Adrenal gland (tissue), 12 donors: ENCODE results near the gene GRIN1. TPM values are rescaled to one million over a fixed set of nuclear protein-coding genes. Genes with fewer than 3 reads are reported as not detected.

Experiments used
- DNase-seq, 7 donors: peaks; one replicate each; pipeline ENCODE4 v3.0.0-alpha.2; 2019 to 2020
- H3K27ac ChIP-seq, 5 donors: fragments of 200-600 bp; sonication (generic) in 4 of 5; 1 replicate in 3 of 5; 2 replicates in 2 of 5; pipeline versions ENCODE4 v1.5.1 to v1.8.0; 2016 to 2020; ENCODE audit warnings: mild to moderate bottlenecking in 1 of 5
- H3K27me3 ChIP-seq: fragments of 200-600 bp; 2 replicates; pipeline ENCODE4 v1.8.0; 2021
- H3K36me3 ChIP-seq, 2 donors: fragments of 200-600 bp; replicated peaks in 1 of 2; 1 replicate in 1 of 2; 2 replicates in 1 of 2; pipeline versions ENCODE4 v1.5.1 to v1.8.0; 2018 to 2022
- H3K4me1 ChIP-seq, 2 donors: fragments of 200-600 bp; replicated peaks in 1 of 2; 1 replicate in 1 of 2; 2 replicates in 1 of 2; pipeline versions ENCODE4 v1.5.1 to v1.8.0; 2018 to 2021
- H3K4me3 ChIP-seq, 4 donors: fragments of 200-600 bp; sonication (generic) in 3 of 4; one replicate each; pipeline ENCODE4 v1.5.1; 2016 to 2018
- H3K9me3 ChIP-seq, 3 donors: fragments of 200-600 bp; sonication (generic) in 1 of 3; replicated peaks in 1 of 3; 1 replicate in 2 of 3; 2 replicates in 1 of 3; pipeline versions ENCODE4 v1.5.1 to v1.8.0; 2016 to 2021
- POLR2A ChIP-seq, 2 donors: fragments of 450-650 bp; IDR thresholded peaks; one replicate each; pipeline ENCODE4 v1.6.1; 2017; ENCODE audit warnings: antibody characterized with exemption in 2 of 2, mild to moderate bottlenecking in 2 of 2, moderate library complexity in 1 of 2
- WGBS, 4 donors: extraction: QIAGEN DNeasy Blood & Tissue Kit in 2 of 4; methylation state at CpG; one replicate each; pipeline versions ENCODE4 v1.1.5 to v1.1.7; 2013 to 2017; 5-methylcytosine and 5-hydroxymethylcytosine counted together
- intact Hi-C, 2 donors: fragments of 100-400 bp; cut with DNase I; formaldehyde crosslinking; loops; one replicate each; pipeline versions ENCODE4 v1.14.1 to v1.15.0; 2022 to 2023
- polyA plus RNA-seq, 3 donors: library from polyadenylated mRNA; stranded (reverse); fragments of 200-250 nt in 2 of 3; fragments of 350-450 nt in 1 of 3; fragmentation: Illumina TruSeq in 1 of 3; extraction: RNeasy Lipid Tissue Mini Kit (QIAGEN cat#74804) in 1 of 3; gene quantifications; one replicate each; pipeline ENCODE4 v1.2.3, GENCODE V29; 2013 to 2014
- total RNA-seq, 9 donors: library from RNA; depleted of rRNA in 4 of 9; stranded (reverse); fragments of >200 nt in 4 of 9; fragments of 120-200 nt in 1 of 9; fragmentation: NEBNext Ultra II Directional in 1 of 9; extraction: Animal tissue kit (Norgen Biotek cat#: 25700) in 1 of 9; gene quantifications; one replicate each; pipeline versions ENCODE4 v1.1.0 to v1.2.4, GENCODE V29; 2013 to 2023
- TF ChIP-seq, protein P1 (sequence below), 6 experiments: fragments of 450-650 bp in 4 of 6; fragments of 200-600 bp in 2 of 6; sonication (generic) in 1 of 6; IDR thresholded peaks; 1 replicate in 5 of 6; 2 replicates in 1 of 6; pipeline versions ENCODE4 v1.5.1 to v1.8.0; 2016 to 2021; ENCODE audit warnings: antibody characterized with exemption in 6 of 6, mild to moderate bottlenecking in 2 of 6, moderate library complexity in 1 of 6
- donor health status: healthy with polysubstance abuse.
- donor health status: Bipolar disorder and iron deficiency.
- donor health status: DM: yes; HTN: yes; CAD: no.
- donor health status: DM: no; HTN: no; CAD: no.
- donor health status: DM: no; HTN: no; CAD: no.
- donor health status: DM: yes; HTN: yes; CAD: no.

Gene GRIN1
- total and polyA plus RNA-seq, 12 donors, result 0.04 to 0.28 (median 0.10) TPM; not detected in 5

DNA sequence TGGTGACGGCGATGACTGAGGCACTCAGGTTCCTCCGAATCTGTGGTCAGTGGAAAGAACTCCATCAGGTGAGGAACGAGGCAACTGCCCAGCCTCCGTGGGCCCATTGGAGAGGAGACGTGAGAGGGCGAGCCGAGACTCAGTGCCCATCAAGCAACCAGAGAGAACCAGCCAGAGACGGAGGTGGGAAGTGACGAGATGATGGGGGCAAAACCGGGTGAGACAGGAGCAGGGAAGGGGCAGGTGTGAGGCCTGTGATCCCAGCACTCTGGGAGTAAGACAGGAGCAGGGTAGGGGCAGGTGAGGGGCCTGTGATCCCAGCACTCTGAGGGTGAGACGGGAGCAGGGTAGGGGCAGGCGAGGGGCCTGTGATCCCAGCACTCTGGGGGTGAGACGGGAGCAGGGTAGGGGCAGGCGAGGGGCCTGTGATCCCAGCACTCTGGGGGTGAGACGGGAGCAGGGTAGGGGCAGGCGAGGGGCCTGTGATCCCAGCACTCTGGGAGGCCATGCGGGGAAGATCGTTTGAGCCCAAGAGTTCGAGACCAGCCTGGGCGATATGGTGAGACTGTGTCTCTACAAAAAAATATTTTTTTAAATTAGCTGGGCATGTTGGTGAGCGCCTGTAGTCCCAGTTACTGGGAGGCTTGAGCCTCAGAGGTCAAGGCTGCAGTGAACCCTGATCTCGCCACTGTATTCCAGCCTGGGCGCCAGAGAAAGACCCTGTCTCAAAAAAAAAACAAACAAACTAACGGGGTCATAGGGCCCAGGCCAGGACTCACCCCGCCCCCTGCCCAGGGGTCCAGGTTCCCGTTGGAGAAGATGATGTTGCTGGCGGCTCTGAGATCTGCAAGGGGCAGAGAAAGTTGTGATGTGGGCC is 27.8 kb upstream of the GRIN1 start:
- peaks cover 5 to 11% of the 10 kb centered on the region in 2 donors for H3K4me1 ChIP-seq
- H3K36me3 ChIP-seq, result peaks cover 0 to 63% of the 10 kb centered on the region in 2 donors
- no peak for DNase-seq
- intact Hi-C loops, result no loop called here
- no peak overlapping the region for H3K27ac ChIP-seq
- H3K4me3 ChIP-seq, result no peak overlapping the region
- WGBS, 4 donors, result 86 to 89% (median 89%) methylated on average over 26 to 28 of the region's 28 CpGs
- TF ChIP-seq, protein P1, sequence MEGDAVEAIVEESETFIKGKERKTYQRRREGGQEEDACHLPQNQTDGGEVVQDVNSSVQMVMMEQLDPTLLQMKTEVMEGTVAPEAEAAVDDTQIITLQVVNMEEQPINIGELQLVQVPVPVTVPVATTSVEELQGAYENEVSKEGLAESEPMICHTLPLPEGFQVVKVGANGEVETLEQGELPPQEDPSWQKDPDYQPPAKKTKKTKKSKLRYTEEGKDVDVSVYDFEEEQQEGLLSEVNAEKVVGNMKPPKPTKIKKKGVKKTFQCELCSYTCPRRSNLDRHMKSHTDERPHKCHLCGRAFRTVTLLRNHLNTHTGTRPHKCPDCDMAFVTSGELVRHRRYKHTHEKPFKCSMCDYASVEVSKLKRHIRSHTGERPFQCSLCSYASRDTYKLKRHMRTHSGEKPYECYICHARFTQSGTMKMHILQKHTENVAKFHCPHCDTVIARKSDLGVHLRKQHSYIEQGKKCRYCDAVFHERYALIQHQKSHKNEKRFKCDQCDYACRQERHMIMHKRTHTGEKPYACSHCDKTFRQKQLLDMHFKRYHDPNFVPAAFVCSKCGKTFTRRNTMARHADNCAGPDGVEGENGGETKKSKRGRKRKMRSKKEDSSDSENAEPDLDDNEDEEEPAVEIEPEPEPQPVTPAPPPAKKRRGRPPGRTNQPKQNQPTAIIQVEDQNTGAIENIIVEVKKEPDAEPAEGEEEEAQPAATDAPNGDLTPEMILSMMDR (IDR thresholded peaks at IDR 0.05), result no peak
- no peak for TF ChIP-seq POLR2A (IDR thresholded peaks at IDR 0.05)
- H3K9me3 ChIP-seq, result no peaks in the 10 kb centered on the region
- H3K27me3 ChIP-seq, result no peaks in the 10 kb centered on the region

DNA sequence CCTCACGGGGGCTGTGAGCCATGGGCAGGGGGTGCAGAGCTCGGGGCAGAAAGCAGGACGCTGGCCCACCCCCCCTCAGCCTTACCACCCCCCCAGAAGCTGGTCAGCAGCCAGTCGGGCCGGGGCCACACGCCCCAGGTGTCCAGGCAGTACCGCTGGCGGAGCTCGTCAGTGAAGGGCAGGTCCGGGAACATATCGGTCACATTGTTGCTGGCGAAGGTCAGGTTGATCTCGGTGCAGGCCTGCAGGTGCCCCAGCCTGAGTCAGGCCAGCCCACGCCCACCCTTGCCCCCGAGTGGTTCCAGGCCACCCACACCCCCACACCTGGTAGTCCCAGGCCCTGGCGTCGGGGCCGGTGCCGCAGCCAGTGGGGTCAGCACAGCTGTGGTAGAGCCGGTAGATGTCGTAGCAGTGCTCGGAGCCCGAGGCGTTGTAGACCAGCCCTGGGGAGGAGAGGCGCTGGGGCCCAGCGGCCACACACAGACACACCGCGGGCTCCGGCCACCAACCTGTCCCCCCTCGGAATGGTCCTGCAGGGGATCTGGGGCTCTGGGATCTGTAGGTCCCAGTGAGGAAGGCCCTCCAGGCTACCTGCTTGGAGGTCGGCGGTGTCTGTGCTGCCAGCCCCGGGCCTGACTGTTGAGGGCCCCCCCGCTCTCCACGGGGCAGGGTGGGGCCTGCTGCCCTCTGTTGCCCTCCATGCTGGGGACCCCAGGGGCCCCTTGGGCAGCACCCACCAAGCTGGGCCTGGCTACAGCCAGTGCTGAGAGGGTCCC is 27.0 kb upstream of the GRIN1 start:
- Histone ChIP-seq H3K27me3 (no peaks in the 10 kb centered on the region), H3K9me3 (no peaks in the 10 kb centered on the region), H3K36me3 (peaks cover 0 to 55% of the 10 kb centered on the region in 2 donors), H3K4me1 (peaks cover 5 to 11% of the 10 kb centered on the region in 2 donors), H3K27ac (no peak overlapping the region), H3K4me3 (no peak overlapping the region)
- WGBS, 4 donors, result 89 to 97% (median 92%) methylated on average over 6 to 35 of the region's 35 CpGs
- TF ChIP-seq POLR2A (IDR thresholded peaks at IDR 0.05), result no peak
- TF ChIP-seq, protein P1 (IDR thresholded peaks at IDR 0.05), result no peak
- intact Hi-C loops, result no loop called here
- DNase-seq, result no peak

DNA sequence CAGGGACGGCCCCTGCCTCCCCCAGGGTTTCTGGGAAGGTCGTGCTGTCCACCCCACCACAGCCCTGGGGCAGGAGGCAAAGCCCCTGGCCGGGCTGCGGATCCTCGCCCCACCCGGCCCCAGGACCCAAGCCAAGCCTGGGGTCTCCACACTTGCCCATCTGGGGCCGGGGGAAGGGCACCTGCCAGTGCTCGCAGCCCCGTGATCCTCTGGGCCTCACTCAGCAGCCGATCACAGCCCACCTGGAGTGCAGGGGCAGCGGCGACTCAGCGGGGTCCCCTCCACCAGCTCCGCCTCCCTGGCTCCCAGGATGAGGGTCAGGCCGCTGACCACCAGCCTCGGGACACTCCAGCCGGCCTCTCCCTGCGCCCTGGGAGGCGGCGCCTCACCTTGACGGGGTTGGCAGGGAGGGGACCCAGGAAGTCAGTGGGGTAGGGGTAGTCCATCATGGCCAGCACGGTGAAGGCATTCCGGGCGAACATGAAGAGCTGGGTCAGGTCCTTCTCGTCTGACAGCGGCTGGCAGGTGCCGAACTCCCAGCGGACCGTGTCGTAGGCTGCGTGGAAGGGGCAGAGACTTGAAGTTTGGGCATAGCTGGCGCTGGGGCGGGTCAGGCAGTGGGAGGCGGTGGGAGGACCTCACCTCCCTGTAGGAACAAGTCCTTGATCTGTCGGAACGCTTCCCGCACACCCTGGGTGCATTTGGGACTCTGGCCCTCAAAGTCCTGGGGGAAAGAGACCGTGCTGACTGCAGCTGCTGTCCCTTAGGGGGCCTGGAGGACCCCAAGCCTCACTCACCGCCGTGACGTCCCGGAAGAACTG is 26.2 kb upstream of the GRIN1 start:
- 94 to 99% (median 95%) methylated on average over 14 to 42 of the region's 42 CpGs for WGBS, 4 donors
- Histone ChIP-seq H3K4me1 (peaks cover 5 to 11% of the 10 kb centered on the region in 2 donors), H3K27ac (no peak overlapping the region), H3K4me3 (no peak overlapping the region), H3K36me3 (peaks cover 0 to 47% of the 10 kb centered on the region in 2 donors), H3K27me3 (no peaks in the 10 kb centered on the region), H3K9me3 (no peaks in the 10 kb centered on the region)
- no peak for DNase-seq
- no peak for TF ChIP-seq POLR2A (IDR thresholded peaks at IDR 0.05)
- TF ChIP-seq, protein P1 (IDR thresholded peaks at IDR 0.05), result no peak
- intact Hi-C loops, result no loop called here
